ENCODE results near the gene AP2A1. TPM values are rescaled to one million over a fixed set of nuclear protein-coding genes. Genes with fewer than 3 reads are reported as not detected.

The AP2A1 gene
- total and polyA plus RNA-seq, 10 of the 15 experiments (the other 5 are each of a cell fraction or from before 2014, with no cell fraction given) = 0.68 to 78.8 (median 33.8) TPM

DNA sequence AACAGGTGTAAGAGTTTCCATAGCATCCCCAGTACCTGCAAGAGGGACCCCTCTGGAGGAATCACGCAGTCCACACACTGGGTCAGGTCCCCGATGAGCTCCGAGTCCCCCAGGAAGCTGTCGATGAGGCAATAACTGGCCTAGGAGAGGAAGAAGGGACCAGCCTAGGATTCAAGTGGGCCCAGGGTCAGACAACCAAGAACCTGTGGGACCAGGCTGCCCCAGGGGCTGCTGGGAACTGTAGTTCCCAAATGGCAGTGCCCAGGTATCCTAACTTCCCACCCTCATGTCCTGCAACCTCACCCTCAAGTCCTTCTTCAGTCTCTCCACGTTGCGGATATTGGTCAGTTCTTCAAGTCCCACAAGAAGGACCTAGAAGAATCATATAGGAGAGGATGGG lies 44.5 kb downstream of the AP2A1 start:
- FAIRE-seq (no peak), ATAC-seq (no peak), DNase-seq (ENCODE audit: low read depth, low spot score) (no peak)
- Histone ChIP-seq H3K36me3 (ENCODE audit: control insufficient read depth in 2 of 2, insufficient read depth in 2 of 2, low read length in 1 of 2) (peaks cover 0 to 1% of the 10 kb centered on the region in 2 experiments; a peak in 2 of 4 replicates), H3K9me3 (replicated peaks; ENCODE audit: control insufficient read depth, insufficient read depth, low read length) (no peaks in the 10 kb centered on the region), H4K20me1 (ENCODE audit: control insufficient read depth, insufficient read depth) (no peaks in the 10 kb centered on the region), H3K27me3 (replicated peaks in 1 of 2; ENCODE audit: control insufficient read depth in 2 of 2, insufficient read depth in 2 of 2, low read length in 1 of 2) (no peaks in the 10 kb centered on the region), H3K4me3 (no peak overlapping the region), H3K9ac (ENCODE audit: control insufficient read depth, insufficient read depth, low read length) (no peak overlapping the region), H3K4me2 (ENCODE audit: control insufficient read depth, insufficient read depth) (no peak overlapping the region), H3K4me1 (ENCODE audit: control insufficient read depth, insufficient read depth, low read length) (peaks cover 7% of the 10 kb centered on the region; the same call in 1 of the 2 replicates), H3K79me2 (ENCODE audit: control insufficient read depth, insufficient read depth, low read length) (no peaks in the 10 kb centered on the region), H2AFZ (ENCODE audit: control insufficient read depth, low read depth, low read length) (no peak overlapping the region), H3K27ac (ENCODE audit: control insufficient read depth, insufficient read depth) (no peak overlapping the region)
- ChIA-PET RAD21 (ENCODE audit: unreplicated experiment) (interaction anchor here (0.5 to 1.4 kb wide), 2 partner anchors 39 to 102 kb away, joined by 4 read pairs; no protein-coding TSS in a partner anchor), POLR2A (no interaction called here), SMC1A (ENCODE audit: uncharacterized antibody, unreplicated experiment) (no interaction called here), CTCF (interaction anchor here (1.8 kb wide), 1 partner anchor 28 kb away, joined by 5 read pairs; no protein-coding TSS in a partner anchor)
- in situ Hi-C loops (cut with MboI) (no loop called here), intact Hi-C loops (cut with micrococcal nuclease; ENCODE audit: unreplicated experiment) (no loop called here)
- 100% methylated on average over 6 of the region's 6 CpGs for WGBS (ENCODE audit: insufficient coverage, insufficient replicate concordance, low lambda C conversion rate, missing lambda C conversion rate)
- BruUV-seq (replicated peaks) = no TSS peak
- TF ChIP-seq BHLHE40 (IDR thresholded peaks at IDR 0.05; ENCODE audit: borderline replicate concordance in 1 of 2, low read depth in 2 of 2, low read length in 1 of 2) (no peak), HCFC1 (IDR thresholded peaks at IDR 0.05; ENCODE audit: low read length) (peak; percentile 38; the same call in 1 of the 2 replicates), SIX5 (IDR thresholded peaks at IDR 0.05; ENCODE audit: low read depth, low read length, severe bottlenecking) (peak; percentile 41)

DNA sequence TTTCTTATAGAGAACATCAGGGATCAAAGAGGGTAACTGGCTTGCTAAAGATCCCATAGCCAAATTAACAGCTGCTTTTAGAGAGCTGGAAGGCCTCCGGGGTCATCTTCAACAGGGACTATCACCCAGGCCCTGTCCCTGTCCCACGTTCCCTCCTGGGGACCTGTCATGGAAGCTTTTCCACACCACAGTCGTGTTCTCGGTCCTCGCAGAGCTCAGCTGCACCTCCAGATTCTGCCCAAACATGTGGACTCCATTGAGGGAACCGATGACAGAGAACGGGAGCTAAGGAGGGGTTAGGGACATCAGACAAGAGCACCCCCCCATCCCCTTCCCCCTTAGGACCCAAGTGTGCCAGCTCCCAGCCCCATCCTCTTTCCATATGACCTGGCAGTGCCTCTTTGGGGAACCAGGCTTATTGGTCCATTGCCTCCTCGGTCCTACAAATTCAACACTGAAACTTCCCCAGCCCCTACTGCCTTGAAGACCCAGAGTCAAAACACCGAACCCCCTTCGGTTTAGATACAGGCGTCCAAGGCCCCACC lies 45.7 kb downstream of the AP2A1 start:
- in situ Hi-C loops (cut with MboI) = no loop called here
- Histone ChIP-seq H3K4me1 (ENCODE audit: control insufficient read depth, insufficient read depth, low read length) (peaks cover 7% of the 10 kb centered on the region; the same call in 1 of the 2 replicates), H3K9me3 (replicated peaks; ENCODE audit: control insufficient read depth, insufficient read depth, low read length) (no peaks in the 10 kb centered on the region), H3K4me2 (ENCODE audit: control insufficient read depth, insufficient read depth) (peak overlapping the region; percentile 88), H3K27ac (ENCODE audit: control insufficient read depth, insufficient read depth) (peak overlapping the region; percentile 69), H2AFZ (ENCODE audit: control insufficient read depth, low read depth, low read length) (peak overlapping the region; percentile 94), H3K36me3 (ENCODE audit: control insufficient read depth in 2 of 2, insufficient read depth in 2 of 2, low read length in 1 of 2) (no peaks in the 10 kb centered on the region), H4K20me1 (ENCODE audit: control insufficient read depth, insufficient read depth) (no peaks in the 10 kb centered on the region), H3K27me3 (replicated peaks in 1 of 2; ENCODE audit: control insufficient read depth in 2 of 2, insufficient read depth in 2 of 2, low read length in 1 of 2) (no peaks in the 10 kb centered on the region), H3K4me3 (peak overlapping the region; percentile 86), H3K79me2 (ENCODE audit: control insufficient read depth, insufficient read depth, low read length) (no peaks in the 10 kb centered on the region), H3K9ac (ENCODE audit: control insufficient read depth, insufficient read depth, low read length) (peak overlapping the region; percentile 76)
- ATAC-seq (no peak), FAIRE-seq (peak; percentile 31), DNase-seq (ENCODE audit: low read depth, low spot score) (no peak)
- CTCF ChIA-PET = interaction anchor here (1.2 to 1.4 kb wide), 2 partner anchors 36 to 78 kb away, joined by 3 to 6 read pairs; no protein-coding TSS in a partner anchor
- TF ChIP-seq ZZZ3 (IDR thresholded peaks at IDR 0.05; ENCODE audit: control insufficient read depth, insufficient read length, low read depth) = no peak
- TF ChIP-seq MYB (IDR thresholded peaks at IDR 0.05; ENCODE audit: borderline replicate concordance, low read depth, low read length) = no peak
- TF ChIP-seq MTA3 (IDR thresholded peaks at IDR 0.05; ENCODE audit: borderline replicate concordance, low read length) = no peak
- TF ChIP-seq CHD4 (IDR thresholded peaks at IDR 0.05) = no peak
- no peak for TF ChIP-seq SREBF1 (IDR thresholded peaks at IDR 0.05; ENCODE audit: low read length)
- TF ChIP-seq RFX5 (IDR thresholded peaks at IDR 0.05; ENCODE audit: low read depth, low read length) = no peak
- TF ChIP-seq, protein P1, sequence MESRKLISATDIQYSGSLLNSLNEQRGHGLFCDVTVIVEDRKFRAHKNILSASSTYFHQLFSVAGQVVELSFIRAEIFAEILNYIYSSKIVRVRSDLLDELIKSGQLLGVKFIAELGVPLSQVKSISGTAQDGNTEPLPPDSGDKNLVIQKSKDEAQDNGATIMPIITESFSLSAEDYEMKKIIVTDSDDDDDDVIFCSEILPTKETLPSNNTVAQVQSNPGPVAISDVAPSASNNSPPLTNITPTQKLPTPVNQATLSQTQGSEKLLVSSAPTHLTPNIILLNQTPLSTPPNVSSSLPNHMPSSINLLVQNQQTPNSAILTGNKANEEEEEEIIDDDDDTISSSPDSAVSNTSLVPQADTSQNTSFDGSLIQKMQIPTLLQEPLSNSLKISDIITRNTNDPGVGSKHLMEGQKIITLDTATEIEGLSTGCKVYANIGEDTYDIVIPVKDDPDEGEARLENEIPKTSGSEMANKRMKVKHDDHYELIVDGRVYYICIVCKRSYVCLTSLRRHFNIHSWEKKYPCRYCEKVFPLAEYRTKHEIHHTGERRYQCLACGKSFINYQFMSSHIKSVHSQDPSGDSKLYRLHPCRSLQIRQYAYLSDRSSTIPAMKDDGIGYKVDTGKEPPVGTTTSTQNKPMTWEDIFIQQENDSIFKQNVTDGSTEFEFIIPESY (IDR thresholded peaks at IDR 0.05) = no peak
- TF ChIP-seq MTA2 (IDR thresholded peaks at IDR 0.05; ENCODE audit: low read depth) = no peak
- no peak for TF ChIP-seq ZNF274 (IDR thresholded peaks at IDR 0.05; ENCODE audit: insufficient read depth, insufficient read length)
- TF ChIP-seq EED (IDR thresholded peaks at IDR 0.05; ENCODE audit: low read depth) = no peak
- TF ChIP-seq BRCA1 (IDR thresholded peaks at IDR 0.05; ENCODE audit: low read depth, low read length) = no peak
- TF ChIP-seq STAT3 (IDR thresholded peaks at IDR 0.05; ENCODE audit: low read depth, low read length) = no peak
- no peak for TF ChIP-seq ZBED1 (IDR thresholded peaks at IDR 0.05; ENCODE audit: borderline replicate concordance)
- no peak for TF ChIP-seq NRF1 (conservative IDR thresholded peaks at IDR 0.05; ENCODE audit: low read depth, low read length)
- TF ChIP-seq RUNX3 (IDR thresholded peaks at IDR 0.05; ENCODE audit: low read length) = no peak
- WGBS (ENCODE audit: insufficient coverage, insufficient replicate concordance, low lambda C conversion rate, missing lambda C conversion rate) = 41% methylated on average over 11 of the region's 11 CpGs
- SMC1A ChIA-PET (ENCODE audit: uncharacterized antibody, unreplicated experiment) = interaction anchor here (1.2 to 2.3 kb wide), 5 partner anchors 46 to 136 kb away, joined by 3 to 6 read pairs (median 4); partner anchors contain the start of genes AP2A1 and ATF5
- intact Hi-C loops (cut with micrococcal nuclease; ENCODE audit: unreplicated experiment) = loop anchor here (2.0 kb wide), 1 partner anchor 38 kb away; the partner anchor contains the start of gene PTOV1
- TSS peak; percentile 91 for BruUV-seq (replicated peaks)
- POLR2A ChIA-PET = interaction anchor here (0.6 to 1.8 kb wide), 6 partner anchors 13 to 172 kb away, joined by 4 to 6 read pairs (median 4); partner anchors contain the start of genes AKT1S1, PTOV1, RRAS and TBC1D17
- RAD21 ChIA-PET (ENCODE audit: unreplicated experiment) = interaction anchor here (1.4 kb wide), 2 partner anchors 38 to 57 kb away, joined by 4 to 12 read pairs; no protein-coding TSS in a partner anchor

Measured in GM12878 (cell line).